GM19328 (cell line): ENCODE data around the gene P2RX6.
"Not testable (repeated sequence)": the region's sequence is repeated elsewhere in the genome, so short reads cannot be mapped to it uniquely, and the experiment has no call there.

Experiments
- ATAC-seq: cut with Tn5 transposase; IDR thresholded peaks from one replicate; pipeline ENCODE4 v1.9.1; 2021; ENCODE audit warnings: mild to moderate bottlenecking, moderate library complexity; ENCODE audit not compliant: unreplicated experiment

P2RX6 gene

GRCh38 chr22:21051145-21051830 is 36.3 kb downstream of the P2RX6 start:
- no peak for ATAC-seq

- no peak for ATAC-seq
Observed at GRCh38 chr22:21051831-21052400, 37.0 kb downstream of the P2RX6 start.

- no peak for ATAC-seq
Observed at GRCh38 chr22:21052715-21053459, 37.9 kb downstream of the P2RX6 start.

- no peak for ATAC-seq
Observed at GRCh38 chr22:21054046-21054713, 39.2 kb downstream of the P2RX6 start.

GRCh38 chr22:21054714-21055563 is 40.0 kb downstream of the P2RX6 start:
- ATAC-seq: no peak

- no peak for ATAC-seq
Observed at GRCh38 chr22:21055564-21055834, 40.5 kb downstream of the P2RX6 start.

- ATAC-seq: no peak
Observed at GRCh38 chr22:21055880-21056319, 40.9 kb downstream of the P2RX6 start.

- not testable (repeated sequence) for ATAC-seq
Observed at GRCh38 chr22:21060363-21060762, 45.4 kb downstream of the P2RX6 start.

GRCh38 chr22:21061660-21062321 is 46.8 kb downstream of the P2RX6 start:
- ATAC-seq: not testable (repeated sequence)

- ATAC-seq: not testable (repeated sequence)
Observed at GRCh38 chr22:21064425-21064824, 49.5 kb downstream of the P2RX6 start.

GRCh38 chr22:21064917-21065864 is 50.2 kb downstream of the P2RX6 start:
- ATAC-seq: no peak

- no peak for ATAC-seq
Observed at GRCh38 chr22:21067075-21067900, 52.3 kb downstream of the P2RX6 start.

GRCh38 chr22:21067901-21068680 is 53.1 kb downstream of the P2RX6 start:
- ATAC-seq: no peak

GRCh38 chr22:21068681-21069276 is 53.8 kb downstream of the P2RX6 start:
- no peak for ATAC-seq

- ATAC-seq: no peak
Observed at GRCh38 chr22:21069375-21069774, 54.4 kb downstream of the P2RX6 start.

- ATAC-seq: no peak
Observed at GRCh38 chr22:21070690-21071615, 56.0 kb downstream of the P2RX6 start.
